ENCODE measurements around the gene PACRG. TPM values are rescaled to one million over a fixed set of nuclear protein-coding genes. Genes with fewer than 3 reads are reported as not detected.

Gene PACRG
- total and polyA plus RNA-seq, 2 of the 13 experiments (the other 11 are each of a cell fraction or from before 2014, with no cell fraction given) = 0.13 TPM; not detected in 1

GRCh38 chr6:163296835-163297519 is 569.2 kb downstream of the PACRG start:
- no peak overlapping the region for H3K9ac ChIP-seq (ENCODE audit: insufficient read depth, low read depth, low read length)
- ChIA-PET CTCF (ENCODE audit: low intra/inter-chr PET ratio, low total read pairs) (no interaction called here), POLR2A (no interaction called here)
- DNase-seq (ENCODE audit: low spot score) (no peak), FAIRE-seq (no peak), ATAC-seq (no peak)
- no peak overlapping the region for H3K4me2 ChIP-seq (ENCODE audit: low read depth, low read length)
- in situ Hi-C loops (cut with HindIII; ENCODE audit: extremely low pct_ligation_motif_present, low pct_unique_long_range_greater_than_20kb) = no loop called here
- H3K79me2 ChIP-seq (ENCODE audit: insufficient read depth, low read length) = no peaks in the 10 kb centered on the region
- WGBS (ENCODE audit: low lambda C conversion rate) = 13% methylated on average over 6 of the region's 6 CpGs
- no peaks in the 10 kb centered on the region for H3K9me3 ChIP-seq (ENCODE audit: low read length)
- H3K4me3 ChIP-seq (replicated peaks in 1 of 3; ENCODE audit: insufficient read depth in 1 of 3, low read depth in 2 of 3, low read length in 3 of 3) = no peak overlapping the region
- intact Hi-C loops (cut with micrococcal nuclease; ENCODE audit: unreplicated experiment) = no loop called here
- no peak overlapping the region for H3K27ac ChIP-seq (ENCODE audit: extremely low read length, insufficient read depth, low read length)
- no peaks in the 10 kb centered on the region for H3K36me3 ChIP-seq (replicated peaks in 1 of 2; ENCODE audit: control insufficient read depth in 1 of 2, insufficient read depth in 2 of 2, low read length in 2 of 2)
- H3K4me1 ChIP-seq (ENCODE audit: insufficient read depth, low read length) = no peaks in the 10 kb centered on the region
- H4K20me1 ChIP-seq (ENCODE audit: insufficient read depth, low read length) = no peaks in the 10 kb centered on the region
- H3K27me3 ChIP-seq (ENCODE audit: control insufficient read depth in 1 of 2, insufficient read depth in 2 of 2, low read length in 2 of 2) = peaks cover 0 to 16% of the 10 kb centered on the region in 2 experiments; a peak in 3 of 5 replicates
- BruUV-seq (replicated peaks) = no TSS peak
- H2AFZ ChIP-seq (ENCODE audit: low read length) = no peak overlapping the region
- TF ChIP-seq HMGA1 (CRISPR knock-in tag; conservative IDR thresholded peaks at IDR 0.05) (no peak), PRDM10 (CRISPR knock-in tag; IDR thresholded peaks at IDR 0.05; ENCODE audit: low read depth) (no peak), STAT6 (CRISPR knock-in tag; IDR thresholded peaks at IDR 0.05; ENCODE audit: borderline replicate concordance) (no peak), RNF2 (conservative IDR thresholded peaks at IDR 0.05; ENCODE audit: low read depth) (no peak), MYPOP (CRISPR knock-in tag; IDR thresholded peaks at IDR 0.05) (no peak), ZBTB8A (CRISPR knock-in tag; IDR thresholded peaks at IDR 0.05; ENCODE audit: borderline replicate concordance, low read depth) (no peak), EZH2 (conservative IDR thresholded peaks at IDR 0.05; ENCODE audit: low read depth, low read length) (no peak), AGO2 (optimal IDR thresholded peaks at IDR 0.05; ENCODE audit: low read depth, low read length) (no peak), HMGXB4 (CRISPR knock-in tag; IDR thresholded peaks at IDR 0.05; ENCODE audit: borderline replicate concordance in 1 of 2, low read depth in 1 of 2) (no peak), HMG20B (CRISPR knock-in tag; conservative IDR thresholded peaks at IDR 0.05) (no peak), ZNF121 (CRISPR knock-in tag; IDR thresholded peaks at IDR 0.05) (no peak), CHCHD3 (CRISPR knock-in tag; IDR thresholded peaks at IDR 0.05) (no peak), PLRG1 (conservative IDR thresholded peaks at IDR 0.05) (no peak)
